Activated CD8-positive, alpha-beta memory T cell treated with anti-CD3 and anti-CD28 coated beads, Interleukin-2, amount 50 U/mL, for 4 hours (primary cell): ENCODE results near the gene MIS12.

Source experiments
- DNase-seq: peaks from one replicate; pipeline ENCODE4 v3.0.0-alpha.2; 2020

Gene MIS12

DNA sequence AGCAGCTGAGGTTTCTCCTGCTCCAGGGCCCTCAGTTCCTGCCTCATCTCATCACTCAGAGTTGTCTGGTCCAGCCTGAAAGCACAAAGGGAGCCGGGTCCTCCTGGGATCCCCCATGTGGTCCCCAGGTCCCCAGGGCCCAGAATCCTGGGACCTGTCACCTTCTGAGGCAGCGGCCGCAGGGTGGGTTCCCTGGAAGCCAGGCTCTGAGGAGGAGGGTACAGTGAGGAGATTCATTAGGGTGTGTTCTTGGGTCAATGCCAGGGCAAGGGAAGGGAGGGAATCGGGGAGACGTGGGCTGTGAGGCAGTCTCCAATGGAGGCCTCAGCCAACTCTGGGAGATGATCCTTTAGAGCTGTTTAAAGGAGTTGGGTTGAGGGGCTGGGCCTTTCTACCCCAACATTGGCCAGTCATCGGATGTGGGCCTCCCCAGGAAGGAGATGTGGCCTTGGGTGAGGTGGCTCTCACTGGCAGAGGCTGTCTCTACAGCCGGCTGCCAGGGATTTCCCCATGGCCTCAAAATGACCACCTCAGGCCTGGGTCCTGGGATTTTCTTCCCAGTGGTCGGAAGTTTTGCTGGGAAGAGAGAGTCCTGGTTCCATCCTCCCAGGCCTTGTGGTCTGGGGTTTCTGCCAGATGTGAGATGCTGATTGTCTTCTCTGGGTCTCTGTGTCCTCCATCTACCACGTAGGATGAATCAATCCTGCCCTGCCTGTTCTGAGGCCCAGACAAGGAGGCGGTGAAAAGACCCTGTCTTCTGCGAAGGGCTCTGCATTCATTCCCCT, 50.7 kb downstream of the MIS12 start:
- DNase-seq = no peak

DNA sequence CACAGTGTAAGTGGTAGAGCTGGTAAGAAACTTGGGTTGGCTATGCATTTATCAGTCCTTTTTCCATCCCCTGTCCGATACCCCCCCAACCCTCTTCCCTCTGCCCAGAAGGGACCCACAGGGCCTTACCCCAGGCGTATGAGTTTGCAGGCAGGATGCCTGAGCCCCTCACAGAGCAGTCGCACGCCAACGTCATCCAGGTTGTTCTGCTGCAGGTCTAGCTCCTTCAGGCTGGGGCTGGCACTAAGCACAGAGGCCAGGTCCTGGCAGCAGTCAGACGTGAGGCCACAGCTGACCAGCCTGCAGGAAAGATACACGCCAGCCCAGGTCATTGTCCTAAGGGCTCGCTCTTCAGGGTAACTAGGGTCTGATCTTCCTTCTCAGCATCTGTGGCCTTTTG, 52.9 kb downstream of the MIS12 start:
- DNase-seq = no peak

DNA sequence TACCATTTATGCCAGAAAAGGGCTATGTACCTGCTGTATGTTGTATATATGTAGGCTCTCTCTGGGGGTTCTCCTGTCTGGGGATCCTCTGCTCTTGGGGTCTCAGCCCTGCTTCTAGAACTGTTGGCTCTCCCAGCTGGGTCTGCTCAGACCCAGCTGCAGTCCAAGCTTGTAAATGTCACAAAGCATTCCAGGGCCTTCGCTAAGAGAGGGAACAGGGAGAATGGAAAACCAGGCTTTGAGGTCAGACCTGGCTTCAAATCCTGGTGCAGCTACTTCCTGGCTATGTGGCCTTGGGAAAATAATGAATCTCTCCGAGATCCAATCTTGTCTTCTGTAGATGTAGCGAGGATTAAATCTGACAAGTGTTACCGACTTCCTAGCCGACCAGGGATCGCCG, 54.0 kb downstream of the MIS12 start:
- no peak for DNase-seq
